Measurements from ENCODE around the gene MYLK4.
"Not testable (repeated sequence)": the region's sequence is repeated elsewhere in the genome, so short reads cannot be mapped to it uniquely, and the experiment has no call there.

The MYLK4 gene

GRCh38 chr6:2767657-2768524, 17.2 kb upstream of the MYLK4 start:
- H3K4me3 ChIP-seq (ENCODE audit: low read length): peak overlapping the region; percentile 57
- no peak for TF ChIP-seq ZNF274 (IDR thresholded peaks at IDR 0.05; ENCODE audit: low read depth, low read length)

- TF ChIP-seq ZNF274 (IDR thresholded peaks at IDR 0.05; ENCODE audit: low read depth, low read length): no peak
- H3K4me3 ChIP-seq (ENCODE audit: low read length): peak overlapping the region; percentile 57
Measured at GRCh38 chr6:2766767-2767656, 16.3 kb upstream of the MYLK4 start.

- TF ChIP-seq ZNF274 (IDR thresholded peaks at IDR 0.05; ENCODE audit: low read depth, low read length): no peak
Measured at GRCh38 chr6:2765896-2766766, 15.4 kb upstream of the MYLK4 start.

GRCh38 chr6:2765166-2765895, 14.6 kb upstream of the MYLK4 start, which contains the start of gene WRNIP1:
TSS of gene WRNIP1 (plus strand) at chr6:2765393. CDS start at chr6:2765623, 230 bp downstream.
- TF ChIP-seq ZNF274 (IDR thresholded peaks at IDR 0.05; ENCODE audit: low read depth, low read length): no peak
- H3K4me3 ChIP-seq (ENCODE audit: low read length): peak within 1 kb of the TSS; percentile 61

More at GRCh38 chr6:2765896-2766766, 15.4 kb upstream of the MYLK4 start:
- H3K4me3 ChIP-seq (ENCODE audit: low read length): peak overlapping the region; percentile 57

GRCh38 chr6:2764610-2765165, 14.0 kb upstream of the MYLK4 start:
- H3K4me3 ChIP-seq (ENCODE audit: low read length): peak overlapping the region; percentile 61
- no peak for TF ChIP-seq ZNF274 (IDR thresholded peaks at IDR 0.05; ENCODE audit: low read depth, low read length)

- no peak for TF ChIP-seq ZNF274 (IDR thresholded peaks at IDR 0.05; ENCODE audit: low read depth, low read length)
- no peak overlapping the region; the same call in 1 of the 2 replicates for H3K4me3 ChIP-seq (ENCODE audit: low read length)
Measured at GRCh38 chr6:2763876-2764540, 13.3 kb upstream of the MYLK4 start.

GRCh38 chr6:2763345-2763841, 12.7 kb upstream of the MYLK4 start:
- H3K4me3 ChIP-seq (ENCODE audit: low read length): no peak overlapping the region
- TF ChIP-seq ZNF274 (IDR thresholded peaks at IDR 0.05; ENCODE audit: low read depth, low read length): no peak

GRCh38 chr6:2762868-2763267, 12.1 kb upstream of the MYLK4 start:
- not testable (repeated sequence) for H3K4me3 ChIP-seq (ENCODE audit: low read length)

- TF ChIP-seq ZNF274 (IDR thresholded peaks at IDR 0.05; ENCODE audit: low read depth, low read length): no peak
- H3K4me3 ChIP-seq (ENCODE audit: low read length): no peak overlapping the region
Measured at GRCh38 chr6:2760882-2761842, 10.4 kb upstream of the MYLK4 start.

GRCh38 chr6:2758980-2759379, 8.3 kb upstream of the MYLK4 start:
- TF ChIP-seq ZNF274 (IDR thresholded peaks at IDR 0.05; ENCODE audit: low read depth, low read length): no peak
- no peak overlapping the region for H3K4me3 ChIP-seq (ENCODE audit: low read length)

GRCh38 chr6:2756687-2757224, 6.0 kb upstream of the MYLK4 start:
- H3K4me3 ChIP-seq (ENCODE audit: low read length): no peak overlapping the region
- no peak for TF ChIP-seq ZNF274 (IDR thresholded peaks at IDR 0.05; ENCODE audit: low read depth, low read length)

Data from GM08714 (cell line).